ENCODE data around the gene SPTLC3.
"Not testable (repeated sequence)": the region's sequence is repeated elsewhere in the genome, so short reads cannot be mapped to it uniquely, and the experiment has no call there.

SPTLC3 gene

DNA sequence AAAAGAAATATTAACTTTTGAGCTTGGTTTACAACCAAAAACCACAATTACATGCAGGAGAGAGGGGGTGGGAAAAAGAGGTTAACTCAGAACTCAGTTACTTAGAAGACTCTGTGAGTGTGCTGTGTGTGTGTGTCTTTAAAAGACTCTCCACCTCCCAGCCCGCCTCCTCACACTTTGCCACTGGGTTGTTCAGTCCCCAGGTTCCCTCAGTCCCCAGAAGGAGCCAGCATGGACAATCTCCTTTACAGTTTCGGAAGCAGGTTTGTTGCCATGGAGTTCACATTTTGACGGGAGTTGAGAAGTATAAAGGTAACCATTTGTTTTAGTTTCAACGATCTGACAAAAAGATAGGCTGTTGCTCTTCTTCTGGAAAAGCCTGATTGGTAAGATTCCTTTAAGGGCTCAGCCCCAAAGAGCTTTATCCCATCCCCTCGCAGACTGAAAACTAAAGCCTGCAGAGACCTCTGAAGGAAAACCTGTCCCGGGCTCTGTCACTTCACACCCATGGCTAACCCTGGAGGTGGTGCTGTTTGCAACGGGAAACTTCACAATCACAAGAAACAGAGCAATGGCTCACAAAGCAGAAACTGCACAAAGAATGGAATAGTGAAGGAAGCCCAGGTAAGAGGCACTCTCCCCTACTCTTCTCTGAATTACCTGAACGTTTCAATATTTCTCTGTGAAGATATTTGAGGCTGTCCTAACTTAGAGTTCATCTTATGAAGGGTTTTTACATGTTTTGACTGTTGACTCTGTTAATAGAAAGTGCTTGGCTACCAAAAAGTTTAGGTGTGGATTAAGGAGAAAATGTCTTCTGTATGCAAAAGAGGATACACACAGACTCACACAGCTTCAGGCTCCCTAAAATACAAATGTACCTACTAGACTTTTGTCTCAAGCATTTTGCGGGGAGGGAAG, at the start of gene SPTLC3:
SPTLC3 (plus strand) TSS at position 212 of the 921 bp plus-strand sequence; CDS start at position 508, 296 bp downstream.
- DNase-seq: no peak

GRCh38 chr20:12961725-12962124, 47.0 kb upstream of the SPTLC3 start:
- no peak for DNase-seq

GRCh38 chr20:12962895-12963294, 45.9 kb upstream of the SPTLC3 start:
- no peak for DNase-seq

GRCh38 chr20:12963416-12963815, 45.4 kb upstream of the SPTLC3 start:
- no peak for DNase-seq

DNA sequence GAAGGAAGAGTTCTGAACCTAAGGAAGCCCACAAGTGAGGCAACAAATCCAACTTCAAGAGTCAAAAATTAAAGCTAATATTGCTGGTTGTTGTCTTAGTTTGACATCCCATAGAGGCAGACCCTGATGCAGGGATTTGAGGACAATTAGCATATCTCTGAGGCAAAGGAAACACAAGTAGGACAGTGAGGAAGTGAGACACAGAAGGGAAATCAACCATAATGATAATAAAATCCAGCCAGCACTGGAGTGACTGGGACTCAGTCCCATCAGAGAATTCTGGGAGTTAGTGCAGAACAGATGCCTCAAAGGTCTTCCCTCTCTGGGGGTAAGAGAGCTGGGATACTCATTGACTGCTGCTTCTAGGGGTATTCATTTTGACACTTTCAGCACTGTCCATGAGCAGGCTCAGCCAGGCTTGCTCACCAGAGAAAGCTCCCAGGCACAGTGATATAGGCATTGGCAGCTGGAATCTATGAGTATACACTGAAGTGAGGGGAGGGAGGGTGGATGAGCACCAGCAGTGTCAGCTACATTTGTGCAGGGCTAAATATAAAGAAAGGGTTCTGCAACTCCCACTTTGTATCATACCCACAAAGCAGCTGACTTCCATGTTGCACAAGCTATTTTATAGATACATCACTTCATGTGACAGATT, 43.4 kb upstream of the SPTLC3 start:
- DNase-seq: no peak

DNA sequence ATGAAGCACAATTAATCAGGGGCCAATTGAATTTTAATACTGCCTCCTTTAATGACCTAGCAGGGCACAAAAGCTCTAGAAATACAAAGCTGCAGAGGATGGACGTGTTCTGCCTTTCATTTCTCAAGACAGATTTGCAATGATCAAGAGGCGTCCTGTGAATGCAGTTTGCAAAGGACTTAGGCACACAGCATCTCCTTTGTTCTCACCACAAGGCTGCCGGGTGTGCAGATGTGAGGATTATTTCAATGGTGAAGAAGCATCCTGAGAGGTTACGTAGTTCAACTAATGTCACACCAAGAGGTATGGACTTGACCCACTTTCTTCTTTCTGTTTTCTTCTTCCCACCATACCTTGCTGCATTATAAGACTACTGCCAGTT, 42.9 kb upstream of the SPTLC3 start:
- no peak for DNase-seq

DNA sequence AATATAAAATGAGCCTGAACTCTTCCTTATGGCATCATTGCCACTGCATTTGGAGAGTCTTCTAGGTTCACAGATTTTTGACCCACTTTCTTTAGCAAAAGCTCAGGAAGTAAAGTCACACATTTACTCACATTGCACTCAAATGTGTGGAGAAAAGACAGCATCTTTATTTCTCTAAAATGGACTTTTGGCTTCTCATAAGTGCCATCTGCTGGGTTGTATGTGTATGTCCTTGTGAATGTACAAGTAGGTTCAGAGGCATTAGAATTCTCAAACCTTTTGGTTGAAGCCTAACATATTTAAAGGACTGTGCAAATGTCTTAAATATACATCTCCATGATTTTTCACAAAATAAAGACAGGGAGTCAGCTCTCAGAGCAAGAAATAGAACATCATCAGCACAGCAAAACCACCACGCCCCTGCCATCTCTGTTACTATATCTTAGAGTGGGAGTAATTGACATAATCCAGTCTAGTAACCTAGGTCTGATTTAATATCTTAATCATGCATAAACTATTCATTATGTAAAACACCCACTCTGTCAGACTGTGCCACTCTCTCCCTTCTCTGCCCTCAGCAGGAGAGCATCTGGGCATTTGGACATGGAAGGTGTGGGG, 42.2 kb upstream of the SPTLC3 start:
- DNase-seq: no peak

DNA sequence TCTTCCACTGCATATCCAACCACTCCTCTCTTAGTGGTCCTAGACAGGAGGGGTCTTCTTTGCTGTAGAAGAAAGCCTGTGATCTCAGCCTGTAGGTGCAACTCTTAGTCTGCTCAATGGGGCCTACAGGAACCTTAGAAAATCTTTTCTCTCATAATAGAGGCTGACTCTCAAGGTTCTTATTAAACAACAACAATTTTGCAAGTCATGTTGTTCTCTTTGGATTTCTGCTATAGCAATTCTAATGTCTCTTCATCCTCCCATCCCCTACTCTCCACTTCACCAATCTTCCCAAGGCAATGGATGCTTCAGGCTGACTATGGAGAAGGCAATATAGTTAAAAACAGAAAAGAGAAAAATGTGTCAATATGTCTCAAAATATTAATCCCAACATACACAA, 40.8 kb upstream of the SPTLC3 start:
- no peak for DNase-seq

- no peak for DNase-seq
Measured at GRCh38 chr20:12968472-12968871, 40.3 kb upstream of the SPTLC3 start.

DNA sequence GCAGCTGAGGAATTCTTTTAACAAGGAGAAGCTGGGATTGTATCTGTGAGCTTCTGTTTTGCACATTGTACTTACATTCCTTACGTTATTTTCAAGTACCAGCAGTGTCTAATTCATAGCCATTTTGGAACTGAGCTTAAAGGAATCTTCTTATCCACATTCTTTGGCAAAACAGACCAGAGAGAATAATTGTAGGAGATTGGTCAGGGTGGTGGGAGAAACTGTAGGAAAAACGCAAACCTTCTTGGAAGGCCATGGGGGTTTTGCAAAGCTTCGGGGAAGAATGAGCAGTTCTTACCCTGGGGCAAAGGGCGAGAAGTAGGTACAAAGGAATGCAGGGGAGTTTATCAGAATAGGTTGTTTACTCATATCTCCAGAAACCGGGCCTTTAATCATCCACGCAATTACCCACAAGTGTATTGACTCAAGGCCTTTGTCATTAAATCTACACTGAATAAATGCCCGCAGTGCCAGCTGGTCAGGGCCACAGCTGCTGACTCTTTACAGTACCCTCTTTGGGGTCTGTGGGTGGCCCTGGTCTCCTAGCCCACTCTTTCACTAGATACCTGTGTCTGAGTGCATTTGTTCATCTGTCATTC, 39.6 kb upstream of the SPTLC3 start:
- DNase-seq: no peak

DNA sequence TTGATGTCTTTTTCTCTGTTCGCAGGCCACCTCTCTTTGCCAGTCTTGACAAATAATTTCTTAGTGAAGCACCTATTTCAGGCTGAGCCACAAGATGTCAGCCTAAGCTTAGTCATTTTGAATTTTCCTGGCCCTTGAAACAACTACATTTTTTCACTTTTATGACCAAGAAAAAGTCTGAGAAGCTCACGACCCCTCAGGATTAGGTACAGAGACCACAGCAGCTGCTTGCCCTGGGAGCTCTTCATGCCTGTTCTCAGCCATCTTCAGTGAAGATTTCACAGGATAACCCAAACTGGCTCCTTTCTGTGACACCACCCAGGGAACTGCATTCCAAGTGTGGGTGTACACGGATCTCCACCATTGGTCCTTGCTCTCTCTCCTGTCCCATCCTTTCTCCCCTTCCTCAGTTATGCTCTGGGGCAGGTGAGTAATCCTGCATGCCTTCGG, 38.4 kb upstream of the SPTLC3 start:
- DNase-seq: peak; percentile 2

DNA sequence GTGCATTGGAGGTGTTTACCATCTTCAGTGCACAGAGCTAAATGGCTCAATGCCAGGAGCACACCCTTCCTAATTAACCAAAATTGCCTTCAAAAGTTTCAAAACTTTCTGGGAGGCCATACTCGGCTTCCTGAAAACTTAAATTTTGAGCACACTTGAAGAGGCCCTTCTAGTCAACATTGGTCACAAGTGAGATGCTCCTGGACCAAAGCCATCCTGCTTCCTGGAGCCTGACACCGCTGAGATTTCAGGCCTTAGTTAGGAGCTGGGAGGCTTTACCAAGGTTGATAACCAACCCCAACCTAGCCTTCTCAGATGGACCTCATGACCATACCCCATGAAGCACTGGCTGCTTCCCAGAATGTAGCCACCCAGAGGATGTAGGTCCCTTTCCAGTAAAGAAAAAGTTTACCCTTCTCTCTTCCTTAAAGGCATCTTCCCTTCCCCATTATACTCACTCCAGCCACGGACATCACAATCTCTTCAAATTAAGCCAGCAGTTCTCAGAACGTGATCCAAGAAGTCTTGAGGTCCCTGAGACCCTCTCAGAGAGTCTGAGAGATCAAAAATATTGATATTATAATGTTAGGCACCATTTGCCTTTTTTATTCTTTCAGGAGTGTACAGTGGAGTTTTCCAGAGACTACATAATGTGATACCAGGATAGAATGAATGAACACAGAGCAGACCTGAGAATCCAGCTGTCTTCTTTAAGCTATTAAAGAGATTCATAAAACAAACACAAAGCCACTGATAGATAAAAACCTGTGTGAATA, 32.8 kb upstream of the SPTLC3 start:
- no peak for DNase-seq

DNA sequence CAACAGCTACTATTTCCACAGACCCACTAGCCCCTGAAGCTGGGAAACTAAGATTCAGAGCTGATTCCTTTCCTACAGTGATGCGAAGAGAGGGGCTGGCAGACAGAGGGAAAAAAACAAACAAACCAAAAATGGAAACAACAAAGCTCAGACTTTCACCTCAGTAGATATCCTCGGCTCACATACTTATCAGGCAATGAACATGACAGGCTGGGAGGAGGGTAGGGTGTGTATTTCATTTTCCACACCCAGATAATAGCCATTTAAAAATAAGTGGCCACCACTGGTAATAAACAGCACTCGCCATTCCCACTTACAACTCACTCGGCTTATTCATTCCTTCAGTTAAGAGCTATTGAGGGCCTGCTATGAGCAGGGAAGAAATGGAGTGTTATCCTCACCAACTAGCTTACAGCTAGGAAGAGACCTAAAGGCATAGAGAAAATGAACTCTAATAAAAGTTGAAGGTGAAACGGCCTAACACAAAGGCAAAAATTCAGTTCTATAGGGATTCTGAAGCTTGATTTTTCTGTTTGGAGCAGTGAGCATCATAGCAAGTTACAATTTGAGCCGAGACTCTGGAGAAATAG, 32.0 kb upstream of the SPTLC3 start:
- DNase-seq: no peak

DNA sequence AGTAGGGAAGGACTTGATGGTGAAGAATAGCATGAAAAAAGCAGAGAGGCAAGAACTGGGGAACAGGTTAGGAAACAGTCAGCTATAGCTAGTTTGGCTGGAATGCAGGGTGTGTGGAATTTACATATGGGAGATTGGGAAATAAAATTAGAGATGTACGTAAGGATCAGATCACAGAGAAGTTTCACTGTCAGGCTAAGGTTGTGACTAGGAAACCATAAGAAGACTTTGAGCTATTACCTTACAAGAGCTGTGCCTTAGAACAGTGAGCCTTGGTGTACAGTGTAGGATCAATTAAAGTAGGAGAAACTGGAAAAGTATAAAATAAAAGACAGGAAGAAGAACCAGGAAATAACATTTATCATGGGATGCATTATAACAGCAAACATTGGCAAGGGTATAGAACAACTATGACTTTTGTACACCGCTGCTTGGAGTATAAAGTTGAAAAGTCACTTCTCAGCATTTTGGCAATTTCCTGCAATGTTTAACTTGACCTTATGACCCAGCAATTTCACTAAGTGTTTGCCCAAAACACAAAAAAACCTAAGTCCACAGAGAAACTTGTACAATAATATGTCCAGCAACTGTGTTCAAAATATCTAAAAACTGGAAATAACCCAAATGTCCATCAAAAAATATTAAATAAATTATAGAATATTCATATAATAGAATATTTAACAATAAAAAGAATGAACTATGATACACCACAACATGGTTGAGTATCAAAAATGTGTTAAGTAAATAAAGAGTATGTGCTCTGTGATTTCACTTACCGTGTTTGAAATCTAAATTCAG, 31.2 kb upstream of the SPTLC3 start:
- DNase-seq: no peak

- no peak for DNase-seq
Measured at GRCh38 chr20:12978126-12978394, 30.7 kb upstream of the SPTLC3 start.

DNA sequence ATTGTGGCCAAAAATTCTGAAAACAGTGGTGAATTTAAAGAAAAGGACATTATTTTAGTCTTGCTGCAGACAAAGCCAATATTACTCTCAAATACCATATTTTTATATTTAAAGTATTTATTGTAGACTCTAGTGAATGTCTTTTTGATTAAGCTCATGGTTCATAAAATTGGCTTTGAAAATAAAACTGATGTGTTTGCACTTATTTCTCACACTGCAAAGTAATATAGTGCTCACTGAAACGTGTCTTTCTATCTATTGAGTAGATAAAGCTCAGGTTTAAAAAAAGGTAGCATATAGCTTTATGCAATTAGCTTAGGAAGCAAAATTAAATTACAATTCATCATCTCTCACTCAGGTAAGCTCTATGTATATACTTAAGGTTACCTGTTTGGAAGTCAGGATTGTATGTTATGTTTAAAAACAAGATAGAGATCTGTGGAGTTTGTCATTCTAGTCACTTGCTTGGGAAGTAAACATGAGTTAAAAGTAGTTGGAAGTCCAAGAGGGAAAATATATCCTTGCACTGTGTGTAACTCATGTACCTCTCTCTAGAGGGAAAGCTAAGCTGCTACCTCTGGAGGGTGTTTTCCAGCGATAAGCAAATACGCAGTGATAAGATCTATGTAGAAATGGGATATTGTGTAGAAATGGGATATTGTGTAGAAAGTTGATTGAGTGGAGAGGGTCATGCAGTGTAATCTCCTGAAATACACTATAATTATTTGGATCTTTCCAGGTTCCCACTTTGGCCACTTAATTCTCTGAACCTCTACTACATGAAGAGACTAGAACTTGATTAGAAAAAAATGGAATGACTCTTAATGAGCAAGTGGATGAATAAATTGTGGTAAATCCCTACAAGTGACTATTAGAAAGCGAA, 29.9 kb upstream of the SPTLC3 start:
- DNase-seq: no peak

GRCh38 chr20:12979713-12980112, 29.1 kb upstream of the SPTLC3 start:
- DNase-seq: not testable (repeated sequence)

DNA sequence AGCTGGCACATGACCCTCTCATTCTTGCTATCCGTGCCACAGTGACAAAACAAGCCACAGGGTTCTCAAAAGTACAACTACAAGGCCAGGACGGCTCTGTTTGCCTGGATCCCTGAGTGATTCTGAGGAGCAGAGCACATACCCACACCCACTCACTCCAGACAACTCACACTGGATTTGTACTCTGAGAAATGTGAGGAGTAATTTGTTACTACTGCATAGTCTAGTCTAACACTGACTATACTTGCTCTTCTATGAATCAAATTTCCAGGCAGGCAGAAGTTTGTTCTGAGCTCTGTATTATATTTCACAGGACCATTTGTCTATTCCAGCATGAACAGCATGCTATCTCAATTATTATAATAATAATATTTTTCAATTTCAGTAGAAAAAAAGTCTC, 26.7 kb upstream of the SPTLC3 start:
- no peak for DNase-seq

DNA sequence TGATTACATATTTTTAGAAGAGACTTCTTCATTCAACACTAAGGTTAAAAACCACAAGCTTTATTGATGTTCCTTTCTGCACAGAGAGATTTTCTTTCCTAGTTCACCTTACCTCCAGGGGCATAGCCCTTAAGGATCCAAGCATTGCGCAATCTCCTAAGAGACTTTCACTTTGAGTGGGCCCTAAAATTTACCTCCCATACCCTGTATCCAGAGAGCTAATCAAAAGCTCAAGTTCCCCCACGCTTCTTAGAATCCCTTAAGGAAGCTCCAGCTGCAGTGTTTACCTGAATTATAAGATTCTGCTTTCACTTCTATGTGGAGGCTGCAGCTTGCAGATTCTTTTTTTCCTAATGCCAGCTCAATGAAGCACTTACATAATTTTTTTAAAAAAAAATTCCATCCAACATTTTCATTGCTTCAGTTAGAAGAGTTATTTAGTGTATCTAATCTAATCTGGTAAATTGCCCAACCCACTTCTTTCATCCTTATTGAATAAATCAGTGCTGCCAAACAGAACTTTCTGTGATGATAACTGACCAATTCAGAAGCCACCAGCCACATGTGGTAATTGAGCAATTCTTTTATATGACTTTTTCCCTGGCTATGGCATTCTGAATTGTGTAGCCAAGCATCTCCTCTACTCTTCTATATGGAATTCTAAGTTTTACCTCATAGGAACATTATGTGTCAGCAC, 24.6 kb upstream of the SPTLC3 start:
- DNase-seq: no peak

- DNase-seq: no peak
Measured at GRCh38 chr20:12984863-12985262, 23.9 kb upstream of the SPTLC3 start.

All from CD4-positive, alpha-beta T cell treated with Interleukin-10 for 1 hour (primary cell).